ENCODE data around the gene JTB.

- TF ChIP-seq EP300 (IDR thresholded peaks at IDR 0.05) (no peak), CTCF (IDR thresholded peaks at IDR 0.05) (no peak), POLR2A (IDR thresholded peaks at IDR 0.05) (no peak), POLR2AphosphoS5 (IDR thresholded peaks at IDR 0.05) (no peak)
These were observed 36.7 kb downstream of the JTB start for GRCh38 chr1:153940756-153941155.

Data from sigmoid colon (tissue), 4 donors.